Activated naive CD4-positive, alpha-beta T cell (primary cell): ENCODE measurements around the gene RANGAP1.
A peak's percentile ranks its signal among the peaks of the same experiment; 100 is the strongest.

Experiments
- DNase-seq, 4 experiments: peaks; one replicate each; lab custom pipeline; 2025; lab: John Stamatoyannopoulos, UW

Gene RANGAP1

DNA sequence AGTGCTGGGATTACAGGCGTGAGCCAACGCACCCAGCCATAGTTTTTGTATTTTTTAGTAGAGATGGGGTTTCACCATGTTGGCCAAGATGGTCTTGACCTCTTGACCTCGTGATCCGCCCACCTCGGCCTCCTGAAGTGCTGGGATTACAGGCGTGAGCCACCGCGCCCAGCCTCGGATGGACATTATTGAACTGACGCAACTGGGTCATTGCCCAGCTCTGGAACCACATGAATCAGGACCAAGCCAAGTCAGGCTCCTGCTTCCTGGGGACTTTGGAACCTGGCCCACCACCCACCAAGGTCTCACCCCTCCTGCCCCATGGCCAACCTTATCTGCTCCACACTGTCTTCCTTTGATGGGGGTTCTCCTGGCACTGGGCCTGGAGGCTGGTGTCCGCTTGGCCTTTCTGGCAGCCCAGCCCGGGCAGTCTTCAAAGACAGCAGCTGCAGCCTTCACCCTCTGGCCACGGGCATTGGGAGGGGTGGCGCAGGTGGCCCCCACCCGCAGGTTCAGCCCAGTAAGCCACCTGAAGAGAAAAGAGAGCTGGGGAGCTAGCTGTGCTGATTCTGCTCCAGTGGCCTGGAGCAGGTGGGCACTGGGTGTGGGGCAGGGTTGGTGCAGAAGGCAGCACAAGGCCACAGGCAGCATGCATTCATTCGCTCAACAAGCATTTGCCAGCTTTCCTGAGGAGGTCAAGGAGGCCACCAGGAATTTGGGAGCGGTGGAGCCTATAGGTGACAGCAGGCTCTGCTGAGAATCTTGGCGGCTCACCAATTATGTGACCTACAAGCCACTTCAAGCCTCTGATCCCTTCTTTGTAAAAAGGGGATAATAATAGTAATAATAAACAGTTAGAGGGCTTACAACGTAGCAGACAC lies 50.9 kb downstream of the RANGAP1 start:
- no peak for DNase-seq

GRCh38 chr22:41231369-41231768 lies 54.6 kb downstream of the RANGAP1 start:
- DNase-seq, result no peak

GRCh38 chr22:41230401-41230785 lies 55.6 kb downstream of the RANGAP1 start:
- no peak for DNase-seq

DNA sequence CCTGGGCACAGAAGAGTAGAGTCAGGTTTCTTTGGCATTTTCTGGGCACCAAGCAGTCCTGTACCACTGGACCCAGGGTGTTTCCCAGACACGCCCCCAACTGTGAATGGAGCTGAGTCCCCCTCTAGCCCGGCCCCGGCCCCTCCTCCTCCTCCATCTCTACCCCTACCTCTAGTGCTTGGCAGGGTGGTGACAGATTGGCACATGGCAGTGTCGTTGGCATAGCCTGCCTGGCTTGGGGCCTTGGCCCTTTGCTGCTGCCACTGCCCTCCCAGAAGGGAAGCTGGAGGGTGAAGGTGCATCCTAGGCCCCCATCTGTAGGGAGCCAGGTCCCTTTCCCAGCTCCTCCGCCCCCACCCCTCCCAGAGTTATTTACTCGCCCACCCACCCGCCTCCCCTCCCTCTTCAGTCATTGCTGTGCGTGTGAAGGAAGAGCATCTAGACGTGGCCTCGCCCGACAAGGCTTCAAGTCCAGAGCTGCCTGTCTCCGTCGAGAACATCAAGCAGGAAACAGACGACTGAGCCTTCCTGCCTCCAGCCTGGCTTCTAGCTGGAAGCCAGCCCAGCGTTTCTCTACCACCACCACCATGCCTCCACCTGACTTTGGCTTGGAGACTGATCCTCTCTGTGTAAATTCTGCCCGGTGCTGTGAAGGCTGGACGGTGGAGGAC lies 56.1 kb downstream of the RANGAP1 start:
- DNase-seq, result no peak

DNA sequence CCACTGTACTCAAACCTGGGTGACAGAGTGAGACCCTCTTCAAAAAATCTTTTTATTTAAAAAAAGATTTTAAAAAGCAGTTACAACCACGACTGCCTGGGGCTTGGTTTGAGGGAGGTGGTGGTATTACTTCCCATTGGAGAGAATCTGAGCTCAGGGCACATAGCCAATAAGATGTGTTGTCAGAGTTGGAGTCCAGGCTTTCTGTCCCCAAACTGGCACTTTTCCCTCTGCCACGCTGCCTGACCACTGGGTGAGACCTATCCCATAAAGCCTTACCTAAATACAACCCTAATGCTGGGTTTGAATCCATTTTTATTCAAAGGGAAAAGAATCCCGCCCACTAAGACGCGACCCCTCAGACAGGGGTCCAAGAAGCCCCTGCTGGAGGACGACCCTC lies 56.8 kb downstream of the RANGAP1 start:
- no peak for DNase-seq

DNA sequence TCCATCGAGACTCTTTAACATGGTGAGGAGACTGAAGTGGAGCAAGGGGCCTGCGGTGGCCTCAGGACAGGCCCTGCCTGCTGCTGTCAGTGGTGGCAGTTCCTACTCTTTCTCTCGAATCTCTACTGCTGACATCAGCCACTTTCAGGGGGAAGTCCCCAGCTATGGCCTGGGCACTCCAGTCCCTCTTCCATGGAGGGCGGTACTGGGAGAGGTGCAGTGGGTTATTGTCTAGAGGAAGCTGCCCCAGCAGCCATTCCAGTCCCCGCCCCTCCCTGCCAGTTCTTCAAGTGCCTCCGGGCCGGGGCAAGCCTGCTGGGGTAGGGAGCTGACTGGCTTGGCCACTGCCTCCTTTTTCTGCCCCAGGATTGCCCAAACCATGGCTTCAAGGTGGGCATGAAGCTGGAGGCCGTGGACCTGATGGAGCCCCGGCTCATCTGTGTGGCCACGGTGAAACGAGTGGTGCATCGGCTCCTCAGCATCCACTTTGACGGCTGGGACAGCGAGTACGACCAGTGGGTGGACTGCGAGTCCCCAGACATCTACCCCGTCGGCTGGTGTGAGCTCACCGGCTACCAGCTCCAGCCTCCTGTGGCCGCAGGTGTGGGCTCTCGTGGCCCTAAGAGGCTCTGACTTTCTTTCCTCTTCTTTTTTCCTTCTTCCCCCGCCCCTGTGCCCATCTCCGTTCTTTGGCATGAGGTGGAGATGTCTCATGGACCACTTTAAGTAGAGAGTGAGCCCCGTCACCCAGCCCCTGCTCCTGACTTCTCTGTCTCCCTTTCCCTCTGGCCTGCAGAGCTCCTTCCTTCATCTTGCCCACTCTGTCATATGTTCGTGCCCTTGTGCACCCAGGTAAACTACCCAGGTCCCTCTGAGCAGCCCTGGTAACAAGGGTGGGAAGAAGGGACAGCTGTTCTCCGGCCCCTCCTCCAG lies 59.0 kb downstream of the RANGAP1 start:
- DNase-seq, result no peak

DNA sequence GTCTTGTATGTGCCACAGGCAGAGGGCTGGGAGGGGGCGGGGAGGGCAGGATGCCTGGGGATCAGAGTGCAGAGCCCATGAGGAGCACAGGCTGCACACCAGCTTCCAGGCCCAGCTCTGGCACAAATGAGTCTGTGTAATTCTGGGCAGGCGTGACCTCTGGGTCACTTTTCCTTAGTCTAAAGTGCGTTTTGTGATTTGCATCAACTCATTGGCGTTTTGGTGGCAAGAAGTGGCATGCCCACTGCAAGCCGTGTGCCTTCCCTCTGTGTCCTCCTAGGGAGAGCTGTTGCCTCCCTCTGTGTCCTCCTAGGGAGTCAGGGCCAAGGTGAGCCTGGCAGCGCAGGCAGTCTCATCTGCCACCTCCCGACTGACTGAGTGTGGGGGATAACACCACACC lies 62.5 kb downstream of the RANGAP1 start:
- no peak for DNase-seq

GRCh38 chr22:41222846-41223507 lies 63.0 kb downstream of the RANGAP1 start:
- no peak for DNase-seq

DNA sequence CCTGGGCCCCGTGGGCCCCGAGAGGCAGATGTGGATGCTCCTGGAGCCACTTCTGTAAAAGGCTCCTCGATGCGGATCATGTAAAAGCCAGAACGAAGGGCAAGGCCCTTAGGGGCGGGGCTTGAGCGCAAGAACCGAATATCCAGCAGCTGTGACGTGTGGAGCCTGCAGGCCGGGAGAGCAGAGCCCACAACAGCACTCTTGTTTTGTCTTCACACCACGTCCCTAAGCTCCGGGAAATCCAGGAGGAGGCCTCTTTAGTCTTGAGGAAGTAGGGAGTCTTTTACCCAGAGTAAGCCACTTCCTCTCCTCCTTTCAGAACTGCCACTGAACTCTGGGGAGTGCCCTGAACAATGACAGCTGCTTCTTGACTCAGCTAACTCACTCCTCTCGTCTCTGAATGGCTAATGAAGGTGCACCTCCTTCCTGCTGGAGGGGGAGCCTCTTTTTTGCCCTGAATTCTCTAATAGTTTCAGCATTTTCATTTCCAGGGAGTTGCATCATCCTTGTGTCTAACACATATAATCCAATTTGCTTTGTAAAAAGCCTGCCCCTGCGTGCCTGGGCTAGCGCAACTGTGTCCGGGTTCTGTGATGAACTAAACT lies 68.3 kb downstream of the RANGAP1 start:
- no peak for DNase-seq

DNA sequence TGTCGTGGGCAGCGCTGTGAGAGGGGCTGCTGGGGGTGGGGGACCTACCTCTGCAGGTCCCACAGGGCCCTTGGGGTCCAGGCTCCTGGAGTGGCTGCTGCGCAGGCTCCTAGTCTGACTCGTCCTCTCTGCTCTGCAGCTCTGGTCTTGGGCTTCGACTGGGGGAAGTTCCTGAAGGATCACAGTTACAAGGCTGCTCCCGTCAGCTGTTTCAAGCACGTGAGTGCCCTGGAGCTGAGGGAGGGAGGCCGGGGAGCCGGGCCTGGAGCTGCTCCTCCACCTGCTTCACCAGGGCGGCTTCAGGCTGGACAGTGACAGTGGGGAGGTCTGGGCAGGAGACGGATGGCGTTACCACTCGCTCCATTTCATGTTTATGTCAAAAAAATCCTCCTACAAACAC lies 69.0 kb downstream of the RANGAP1 start:
- DNase-seq, result no peak

- DNase-seq, result no peak
Observed at GRCh38 chr22:41215926-41216325, 70.1 kb downstream of the RANGAP1 start.

DNA sequence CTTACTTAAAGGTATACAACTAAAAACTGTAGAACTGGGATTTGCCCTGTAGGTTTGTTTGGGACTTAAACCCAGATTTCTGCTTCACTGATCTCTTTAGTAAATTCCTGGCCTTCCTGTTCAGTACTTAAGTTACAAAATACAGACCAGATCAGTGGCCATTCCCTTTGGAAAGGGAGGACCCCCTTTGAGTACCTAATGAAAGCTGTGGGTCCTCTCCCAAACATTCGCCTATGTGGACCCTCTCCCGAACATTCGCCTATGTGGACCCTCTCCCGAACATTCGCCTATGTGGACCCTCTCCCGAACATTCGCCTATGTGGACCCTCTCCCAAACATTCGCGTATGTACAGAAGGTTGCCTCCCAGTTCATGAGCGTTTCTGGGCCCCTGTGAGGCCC lies 70.6 kb downstream of the RANGAP1 start:
- DNase-seq, result no peak

DNA sequence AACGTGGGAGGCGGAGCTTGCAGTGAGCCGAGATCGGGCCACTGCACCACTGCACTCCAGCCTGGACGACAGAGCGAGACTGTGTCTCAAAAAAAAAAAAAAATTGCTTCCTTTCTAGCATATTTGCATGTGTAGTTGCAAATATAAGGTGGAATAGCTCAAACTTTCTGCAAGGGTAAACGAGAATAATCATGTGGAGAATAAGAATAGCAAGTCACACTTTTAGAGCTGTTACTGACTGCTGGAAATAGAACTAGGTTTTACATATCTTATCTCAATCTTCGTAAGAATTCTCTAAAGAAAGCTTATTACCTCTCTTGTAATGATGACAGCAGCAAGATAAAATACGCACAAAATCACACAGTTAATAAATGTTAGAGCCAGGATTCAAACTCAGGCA lies 79.3 kb downstream of the RANGAP1 start:
- DNase-seq, result no peak

- peak; percentile 86 to 97 (median 94) for DNase-seq
Observed at GRCh38 chr22:41204992-41205900, 80.7 kb downstream of the RANGAP1 start, which contains the start of gene L3MBTL2. TSS of gene L3MBTL2 (plus strand) at chr22:41205312. CDS start at chr22:41205363, 51 bp downstream.

GRCh38 chr22:41204066-41204465 lies 81.9 kb downstream of the RANGAP1 start:
- no peak for DNase-seq

- DNase-seq, result no peak
Observed at GRCh38 chr22:41203118-41203517, 82.9 kb downstream of the RANGAP1 start.

DNA sequence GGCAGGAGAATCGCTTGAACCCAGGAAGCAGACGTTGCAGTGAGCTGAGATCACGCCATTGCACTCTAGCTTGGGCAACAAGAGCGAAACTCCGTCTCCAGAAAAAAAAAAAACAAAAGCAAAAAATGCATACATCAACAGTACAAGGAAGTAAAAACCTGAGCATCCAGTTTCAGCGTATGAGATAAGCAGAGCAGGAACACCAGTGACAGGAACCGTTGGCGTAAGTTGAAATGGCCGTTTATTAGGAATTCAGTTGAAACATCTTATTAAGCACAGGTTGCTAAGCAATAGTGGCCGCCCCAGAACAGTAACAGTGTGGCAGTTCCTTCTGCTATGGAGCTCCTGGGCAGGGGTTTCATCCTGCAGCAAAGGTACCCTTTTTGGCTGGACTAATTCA lies 84.8 kb downstream of the RANGAP1 start:
- no peak for DNase-seq

GRCh38 chr22:41198027-41198580 lies 87.9 kb downstream of the RANGAP1 start:
- peak in 2 of 4 experiments; percentile 9 to 29 for DNase-seq

- peak; percentile 50 to 84 (median 64) for DNase-seq
Observed at GRCh38 chr22:41197038-41197972, 88.7 kb downstream of the RANGAP1 start.
